ENCODE data around the gene SCAF4.
A peak's percentile ranks its signal among the peaks of the same experiment; 100 is the strongest.
"Not testable (repeated sequence)": the region's sequence is repeated elsewhere in the genome, so short reads cannot be mapped to it uniquely, and the experiment has no call there.

The SCAF4 gene

DNA sequence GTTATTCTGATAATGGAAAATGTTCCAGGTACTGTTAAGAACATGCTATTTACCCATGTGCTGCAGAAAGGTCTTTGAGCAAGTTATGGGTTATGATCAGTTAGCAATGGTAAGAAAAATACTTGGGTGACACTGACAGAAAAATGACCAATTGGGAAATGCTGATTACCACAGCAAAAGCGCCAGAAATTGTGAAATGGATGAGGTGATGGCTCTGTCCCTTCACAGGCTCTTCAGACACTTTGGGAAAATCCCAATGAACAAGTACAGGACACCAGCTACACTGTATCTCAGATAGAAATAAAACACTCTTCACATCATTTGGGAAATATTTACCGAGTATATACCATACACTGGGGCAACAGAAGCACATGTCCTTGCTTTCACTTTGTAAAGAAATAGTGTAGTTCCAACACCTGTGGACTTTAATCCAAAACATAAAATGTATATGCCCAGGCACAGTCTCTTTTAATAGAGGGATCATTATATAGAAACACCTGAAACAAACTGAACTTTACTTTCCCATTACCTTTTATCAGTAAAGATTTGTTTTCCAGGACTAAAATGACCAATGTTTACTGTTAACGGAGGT, 58.5 kb downstream of the SCAF4 start:
- DNase-seq (ENCODE audit: low spot score): no peak

DNA sequence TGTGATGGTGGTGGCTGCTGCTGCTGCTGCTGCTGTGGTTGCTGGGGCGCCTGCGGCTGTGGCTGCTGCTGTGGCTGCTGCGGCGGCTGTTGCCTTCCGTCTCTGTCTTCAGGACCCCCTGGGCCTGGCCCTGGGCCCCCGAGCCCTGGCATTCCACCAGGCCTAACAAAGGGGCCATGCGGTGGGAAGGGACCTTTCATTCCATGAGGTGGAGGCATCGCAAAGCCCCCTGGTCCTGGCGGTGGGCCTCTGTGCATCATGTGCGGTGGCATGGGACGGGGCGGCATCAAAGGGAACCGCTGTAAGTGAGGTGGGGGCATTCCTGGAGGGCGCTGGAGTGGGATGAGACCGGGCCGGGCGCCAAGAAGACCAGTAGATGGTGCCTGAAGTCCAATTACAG, 60.0 kb downstream of the SCAF4 start:
- DNase-seq (ENCODE audit: low spot score): no peak

DNA sequence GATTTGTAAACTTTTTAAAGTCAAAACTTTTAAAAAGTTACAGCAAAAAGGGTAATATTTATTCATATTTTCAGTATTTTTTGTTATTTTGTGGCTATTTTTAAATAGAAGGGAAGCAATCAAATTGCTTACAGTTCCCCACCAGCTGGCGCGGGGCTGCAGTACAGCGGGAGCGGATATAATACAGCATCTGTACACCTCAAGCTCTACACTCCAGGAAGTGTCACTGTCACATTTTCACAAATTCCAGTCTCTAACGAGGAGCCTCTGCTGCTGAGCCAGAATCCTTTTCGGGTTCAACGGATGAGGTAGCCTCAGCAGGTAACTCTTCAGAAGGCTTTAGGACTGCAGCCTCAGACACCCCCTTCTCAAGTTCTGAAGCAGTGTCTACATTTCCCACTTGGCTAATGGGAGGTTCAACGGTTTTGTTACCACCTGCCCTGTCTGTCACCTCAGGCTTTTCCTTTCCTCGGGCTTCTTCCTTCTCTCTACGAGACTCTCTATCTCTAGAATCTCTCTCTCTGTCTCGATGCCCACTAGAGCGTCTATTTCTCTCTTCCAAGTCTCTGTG, 60.7 kb downstream of the SCAF4 start:
- no peak for DNase-seq (ENCODE audit: low spot score)

DNA sequence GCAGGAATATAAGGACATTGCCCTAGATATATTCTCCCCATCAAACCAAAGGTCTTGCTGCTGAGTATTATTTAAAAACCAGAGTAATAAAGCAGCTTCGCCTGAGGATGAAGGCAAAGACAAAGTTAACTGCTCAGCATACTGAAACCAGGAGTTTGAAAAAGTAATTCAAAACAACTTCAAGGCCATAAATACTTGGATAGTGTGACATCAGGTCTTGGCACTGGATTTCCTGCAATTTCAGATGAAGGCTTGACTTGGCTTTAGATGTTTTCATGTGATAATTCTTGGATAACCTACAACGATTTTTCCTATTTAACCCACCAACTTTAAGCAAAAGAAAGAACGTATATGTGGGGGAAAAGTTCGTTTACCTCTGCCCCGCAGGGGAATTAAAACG, 61.8 kb downstream of the SCAF4 start:
- DNase-seq (ENCODE audit: low spot score): no peak

DNA sequence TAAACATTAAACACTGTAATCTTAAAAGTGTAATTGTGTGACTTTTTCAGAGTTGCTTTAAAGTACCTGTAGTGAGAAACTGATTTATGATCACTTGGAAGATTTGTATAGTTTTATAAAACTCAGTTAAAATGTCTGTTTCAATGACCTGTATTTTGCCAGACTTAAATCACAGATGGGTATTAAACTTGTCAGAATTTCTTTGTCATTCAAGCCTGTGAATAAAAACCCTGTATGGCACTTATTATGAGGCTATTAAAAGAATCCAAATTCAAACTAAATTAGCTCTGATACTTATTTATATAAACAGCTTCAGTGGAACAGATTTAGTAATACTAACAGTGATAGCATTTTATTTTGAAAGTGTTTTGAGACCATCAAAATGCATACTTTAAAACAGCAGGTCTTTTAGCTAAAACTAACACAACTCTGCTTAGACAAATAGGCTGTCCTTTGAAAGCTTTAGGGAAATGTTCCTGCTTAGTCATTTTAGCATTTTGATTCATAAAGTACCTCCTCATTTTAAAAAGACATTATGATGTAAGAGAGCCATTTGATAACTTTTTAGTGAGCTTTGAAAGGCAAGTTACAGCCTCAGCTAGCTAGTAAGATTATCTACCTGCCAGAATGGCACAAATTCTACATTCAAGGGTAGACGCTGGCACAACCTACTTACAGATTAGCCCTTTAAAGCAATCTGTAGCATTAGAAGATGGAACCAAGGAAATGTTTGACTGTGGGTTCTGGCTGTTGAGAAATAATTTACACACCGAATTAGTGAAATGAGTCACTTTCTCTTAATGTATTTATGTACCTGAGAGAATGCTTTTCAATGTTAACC, 63.0 kb downstream of the SCAF4 start:
- DNase-seq (ENCODE audit: low spot score): no peak

DNA sequence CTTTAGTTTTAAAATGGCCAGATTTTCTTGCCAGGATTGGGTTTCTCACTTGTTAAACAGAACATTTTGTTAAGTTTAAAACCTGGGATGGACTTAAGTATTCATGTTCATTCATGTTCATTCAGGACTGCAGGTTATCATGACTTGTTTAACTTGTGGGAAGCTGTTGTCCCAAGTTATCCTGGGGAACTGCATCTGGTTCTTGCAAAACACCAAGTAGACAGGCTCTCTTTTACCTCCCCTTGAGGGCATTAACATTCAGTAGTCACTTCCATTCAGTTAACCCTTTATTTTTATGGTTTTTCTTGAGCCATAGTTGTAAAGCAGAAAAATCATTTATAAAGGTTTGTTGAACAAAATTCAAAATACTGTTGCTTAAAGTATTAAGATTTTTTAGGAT, 64.3 kb downstream of the SCAF4 start:
- DNase-seq (ENCODE audit: low spot score): no peak

DNA sequence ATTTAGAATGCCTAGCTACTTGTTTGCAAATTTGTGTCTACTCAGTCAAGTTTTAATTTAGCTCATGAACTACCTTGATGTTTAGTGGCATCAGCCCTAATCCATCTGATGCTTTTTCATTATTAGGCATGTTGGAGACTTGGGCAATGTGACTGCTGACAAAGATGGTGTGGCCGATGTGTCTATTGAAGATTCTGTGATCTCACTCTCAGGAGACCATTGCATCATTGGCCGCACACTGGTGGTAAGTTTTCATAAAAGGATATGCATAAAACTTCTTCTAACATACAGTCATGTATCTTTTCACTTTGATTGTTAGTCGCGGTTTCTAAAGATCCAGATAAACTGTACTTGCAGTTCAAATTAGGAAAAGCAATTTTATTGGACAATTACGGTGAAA, 64.8 kb downstream of the SCAF4 start:
- no peak for DNase-seq (ENCODE audit: low spot score)

DNA sequence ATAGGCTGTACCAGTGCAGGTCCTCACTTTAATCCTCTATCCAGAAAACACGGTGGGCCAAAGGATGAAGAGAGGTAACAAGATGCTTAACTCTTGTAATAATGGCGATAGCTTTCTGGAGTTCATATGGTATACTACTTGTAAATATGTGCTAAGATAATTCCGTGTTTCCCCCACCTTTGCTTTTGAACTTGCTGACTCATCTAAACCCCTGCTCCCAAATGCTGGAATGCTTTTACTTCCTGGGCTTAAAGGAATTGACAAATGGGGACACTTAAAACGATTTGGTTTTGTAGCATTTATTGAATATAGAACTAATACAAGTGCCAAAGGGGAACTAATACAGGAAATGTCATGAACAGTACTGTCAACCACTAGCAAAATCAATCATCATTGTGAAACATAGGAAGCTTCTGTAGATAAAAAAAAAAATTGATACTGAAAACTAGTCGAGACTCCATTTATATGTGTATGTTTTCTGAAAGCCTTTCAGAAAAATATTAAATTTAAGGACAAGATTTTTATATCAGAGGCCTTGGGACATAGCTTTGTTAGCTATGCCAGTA, 65.4 kb downstream of the SCAF4 start:
- no peak for DNase-seq (ENCODE audit: low spot score)

DNA sequence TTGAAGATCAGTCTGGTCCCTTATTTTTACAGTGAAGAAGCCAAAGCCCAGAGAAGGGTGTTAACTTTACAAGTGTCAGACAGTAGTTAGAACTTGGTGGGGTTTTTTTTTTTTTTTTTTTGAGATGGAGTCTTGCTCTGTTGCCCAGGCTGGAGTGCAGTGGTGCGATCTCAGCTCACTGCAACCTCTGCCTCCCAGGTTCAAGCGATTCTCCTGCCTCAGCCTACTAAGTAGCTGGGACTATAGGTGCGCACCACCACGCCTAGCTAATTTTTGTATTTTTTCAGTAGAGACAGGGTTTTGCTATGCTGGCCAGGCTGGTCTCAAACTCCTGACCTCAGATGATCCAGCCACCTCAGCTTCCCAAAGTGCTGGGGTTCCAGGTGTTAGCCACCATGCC, 66.0 kb downstream of the SCAF4 start:
- not testable (repeated sequence) for DNase-seq (ENCODE audit: low spot score)

DNA sequence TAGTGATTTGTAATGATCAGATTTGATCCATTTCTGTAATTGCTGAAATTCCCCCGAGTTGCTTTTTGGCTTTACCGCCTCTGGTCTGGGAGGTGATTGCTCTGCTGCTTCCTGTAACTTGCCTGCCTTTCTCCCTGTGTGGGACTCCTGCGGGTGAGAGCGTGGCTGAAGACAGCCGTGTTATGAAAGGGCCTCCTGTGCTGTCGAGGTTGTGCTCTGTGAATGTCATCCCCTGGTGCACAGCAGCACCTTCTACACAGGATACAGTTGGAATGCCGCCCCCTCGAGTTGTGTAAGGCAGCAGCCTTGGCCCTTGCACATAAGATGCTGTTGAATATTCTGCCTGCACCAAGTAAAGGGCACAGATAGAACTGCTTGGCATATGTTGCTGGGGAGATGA, 66.5 kb downstream of the SCAF4 start:
- DNase-seq (ENCODE audit: low spot score): no peak

DNA sequence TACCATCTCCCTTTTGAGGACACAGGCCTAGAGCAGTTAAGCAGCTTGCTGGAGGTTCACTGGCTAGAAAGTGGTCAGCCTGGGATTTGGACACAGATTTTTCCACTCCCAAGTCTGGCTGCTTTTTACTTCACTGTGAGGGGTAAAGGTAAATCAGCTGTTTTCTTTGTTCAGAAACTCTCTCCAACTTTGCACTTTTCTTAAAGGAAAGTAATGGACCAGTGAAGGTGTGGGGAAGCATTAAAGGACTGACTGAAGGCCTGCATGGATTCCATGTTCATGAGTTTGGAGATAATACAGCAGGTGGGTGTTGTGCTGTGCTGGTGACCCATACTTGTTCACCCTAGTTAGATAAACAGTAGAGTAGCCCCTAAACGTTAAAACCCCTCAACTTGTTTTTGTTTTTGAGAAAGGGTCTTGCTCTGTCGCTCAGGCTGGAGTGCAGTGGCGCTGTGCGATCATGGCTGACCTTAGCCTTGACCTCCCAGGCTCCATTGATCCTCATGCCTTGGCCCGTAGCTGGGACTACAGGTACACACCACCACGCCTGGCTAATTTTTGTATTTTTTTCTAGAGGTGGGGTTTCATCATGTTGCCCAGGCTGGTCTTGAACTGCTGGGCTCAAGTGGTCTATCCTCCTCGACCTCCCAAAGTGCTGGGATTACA, 68.2 kb downstream of the SCAF4 start:
- DNase-seq (ENCODE audit: low spot score): no peak

DNA sequence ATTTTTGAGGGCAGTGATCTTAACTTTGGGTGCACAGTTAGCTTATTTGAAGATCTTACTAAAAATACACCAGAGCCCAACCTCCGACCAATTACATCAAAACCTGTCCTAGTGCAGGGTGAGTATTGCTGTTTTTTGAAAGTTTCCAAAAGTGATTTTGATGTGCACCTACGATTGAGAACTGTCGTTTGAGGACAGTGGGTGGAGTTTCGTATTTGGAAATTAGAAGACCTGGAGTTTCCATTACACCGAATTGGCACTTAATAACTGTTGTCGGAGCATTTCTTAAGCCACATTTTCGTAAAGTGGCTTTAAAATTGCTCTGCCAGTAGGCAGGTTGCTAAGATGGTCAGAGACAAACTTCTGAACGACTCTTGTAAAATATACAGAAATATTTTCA, 71.3 kb downstream of the SCAF4 start:
- no peak for DNase-seq (ENCODE audit: low spot score)

DNA sequence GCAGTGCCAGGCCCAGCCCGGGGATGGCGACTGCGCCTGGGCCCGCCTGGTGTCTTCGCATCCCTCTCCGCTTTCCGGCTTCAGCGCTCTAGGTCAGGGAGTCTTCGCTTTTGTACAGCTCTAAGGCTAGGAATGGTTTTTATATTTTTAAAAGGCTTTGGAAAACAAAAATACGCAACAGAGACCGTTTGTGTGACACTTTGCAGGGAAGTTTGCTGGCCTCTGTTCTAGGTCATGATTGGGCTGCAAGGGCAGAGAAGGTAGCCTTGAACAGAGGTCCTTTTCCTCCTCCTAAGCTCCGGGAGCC, 71.7 kb downstream of the SCAF4 start:
- no peak for DNase-seq (ENCODE audit: low spot score)

DNA sequence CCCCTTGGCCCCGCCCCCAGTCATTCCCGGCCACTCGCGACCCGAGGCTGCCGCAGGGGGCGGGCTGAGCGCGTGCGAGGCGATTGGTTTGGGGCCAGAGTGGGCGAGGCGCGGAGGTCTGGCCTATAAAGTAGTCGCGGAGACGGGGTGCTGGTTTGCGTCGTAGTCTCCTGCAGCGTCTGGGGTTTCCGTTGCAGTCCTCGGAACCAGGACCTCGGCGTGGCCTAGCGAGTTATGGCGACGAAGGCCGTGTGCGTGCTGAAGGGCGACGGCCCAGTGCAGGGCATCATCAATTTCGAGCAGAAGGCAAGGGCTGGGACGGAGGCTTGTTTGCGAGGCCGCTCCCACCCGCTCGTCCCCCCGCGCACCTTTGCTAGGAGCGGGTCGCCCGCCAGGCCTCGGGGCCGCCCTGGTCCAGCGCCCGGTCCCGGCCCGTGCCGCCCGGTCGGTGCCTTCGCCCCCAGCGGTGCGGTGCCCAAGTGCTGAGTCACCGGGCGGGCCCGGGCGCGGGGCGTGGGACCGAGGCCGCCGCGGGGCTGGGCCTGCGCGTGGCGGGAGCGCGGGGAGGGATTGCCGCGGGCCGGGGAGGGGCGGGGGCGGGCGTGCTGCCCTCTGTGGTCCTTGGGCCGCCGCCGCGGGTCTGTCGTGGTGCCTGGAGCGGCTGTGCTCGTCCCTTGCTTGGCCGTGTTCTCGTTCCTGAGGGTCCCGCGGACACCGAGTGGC, 72.2 kb downstream of the SCAF4 start, which contains the start of gene SOD1:
SOD1 (plus strand) TSS at position 158 of the 723 bp plus-strand sequence; CDS start at position 235, 77 bp downstream.
- DNase-seq (ENCODE audit: low spot score): peak; percentile 93

DNA sequence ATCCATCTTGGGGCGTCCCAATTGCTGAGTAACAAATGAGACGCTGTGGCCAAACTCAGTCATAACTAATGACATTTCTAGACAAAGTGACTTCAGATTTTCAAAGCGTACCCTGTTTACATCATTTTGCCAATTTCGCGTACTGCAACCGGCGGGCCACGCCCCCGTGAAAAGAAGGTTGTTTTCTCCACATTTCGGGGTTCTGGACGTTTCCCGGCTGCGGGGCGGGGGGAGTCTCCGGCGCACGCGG, 72.7 kb downstream of the SCAF4 start:
- no peak for DNase-seq (ENCODE audit: low spot score)

DNA sequence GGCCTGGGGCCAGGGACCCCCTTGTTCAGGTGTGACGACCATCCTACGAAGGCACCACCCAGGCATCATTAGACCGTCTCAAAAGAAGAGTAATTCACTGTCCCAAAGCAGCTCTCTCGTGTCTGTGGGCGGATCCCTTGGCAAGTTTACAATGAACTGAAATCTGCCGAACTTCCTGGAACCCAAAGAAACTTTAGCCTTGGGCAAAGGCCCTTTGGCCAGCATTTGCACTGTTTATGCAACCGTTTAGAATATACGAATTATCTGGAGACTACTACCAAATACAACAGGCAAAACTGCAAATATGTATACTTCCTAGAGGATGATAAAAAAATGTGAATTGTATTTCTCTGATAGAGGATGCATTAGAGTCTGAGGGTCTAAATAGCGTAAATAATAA, 73.9 kb downstream of the SCAF4 start:
- DNase-seq (ENCODE audit: low spot score): no peak

DNA sequence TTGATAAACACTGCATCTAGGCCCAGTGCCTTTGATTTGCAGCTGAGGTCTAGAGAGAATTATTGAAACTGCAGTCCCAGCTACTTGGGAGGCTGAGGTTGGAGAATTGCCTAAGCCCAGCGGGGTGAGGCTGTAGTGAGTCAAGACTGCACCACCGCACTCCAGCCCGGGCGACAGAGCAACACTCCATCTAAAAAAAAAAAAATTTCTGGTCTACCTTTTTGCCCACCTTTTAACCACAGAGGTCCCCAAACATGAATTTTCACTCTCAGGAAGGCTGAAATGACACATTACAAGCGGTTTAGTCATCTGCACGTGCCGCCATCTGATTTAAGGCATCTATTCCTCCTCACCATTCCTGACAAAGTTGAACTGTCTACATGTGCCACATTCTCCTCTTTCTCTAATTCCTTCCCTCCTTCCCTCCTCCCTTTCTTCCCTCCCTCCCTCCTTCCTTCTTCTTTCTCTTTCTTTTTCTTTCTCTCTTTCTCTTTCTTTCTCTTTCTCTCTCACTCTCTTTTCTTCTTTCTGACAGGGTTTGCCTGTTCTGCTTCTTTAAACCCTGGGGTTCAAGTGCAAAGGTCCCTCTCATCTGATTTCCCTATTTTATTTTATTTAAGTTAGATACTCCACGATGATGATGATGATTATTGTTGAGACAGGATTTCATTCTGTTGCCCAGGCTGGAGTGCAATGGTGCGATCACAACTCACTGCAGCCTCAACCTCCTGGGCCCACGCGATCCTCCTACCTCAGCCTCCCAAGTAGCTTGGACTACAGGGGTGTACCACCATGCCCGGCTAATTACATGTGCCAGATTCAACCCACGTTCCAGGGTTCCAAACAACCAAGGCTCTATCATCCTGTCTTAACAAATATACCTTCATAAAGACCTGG, 75.5 kb downstream of the SCAF4 start:
- DNase-seq (ENCODE audit: low spot score): no peak

DNA sequence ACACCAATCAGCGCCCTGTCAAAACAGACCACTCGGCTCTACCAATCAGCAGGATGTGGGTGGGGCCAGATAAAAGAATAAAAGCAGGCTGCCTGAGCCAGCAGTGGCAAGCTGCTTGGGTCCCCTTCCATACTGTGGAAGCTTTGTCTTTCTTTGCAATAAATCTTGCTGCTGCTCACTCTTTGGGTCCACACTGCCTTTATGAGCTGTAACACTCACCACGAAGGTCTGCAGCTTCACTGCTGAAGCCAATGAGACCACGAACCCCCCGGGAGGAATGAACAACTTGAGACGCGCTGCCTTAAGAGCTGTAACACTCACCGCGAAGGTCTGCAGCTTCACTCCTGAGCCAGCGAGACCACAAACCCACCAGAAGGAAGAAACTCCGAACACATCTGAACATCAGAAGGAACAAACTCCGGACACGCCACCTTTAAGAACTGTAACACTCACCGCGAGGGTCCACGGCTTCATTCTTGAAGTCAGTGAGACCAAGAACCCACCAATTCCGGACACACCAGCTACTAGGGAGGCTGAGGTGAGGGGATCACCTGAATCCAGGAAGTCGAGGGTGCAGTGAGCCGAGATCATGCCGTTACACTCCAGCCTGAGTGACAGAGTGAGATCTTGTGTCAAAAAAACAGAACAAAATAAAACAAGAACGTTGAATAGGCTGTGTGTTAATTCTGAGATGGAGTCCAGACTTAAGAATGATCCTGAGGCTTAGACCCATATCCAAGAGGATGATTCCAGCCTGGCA, 76.9 kb downstream of the SCAF4 start:
- DNase-seq (ENCODE audit: low spot score): not testable (repeated sequence)

DNA sequence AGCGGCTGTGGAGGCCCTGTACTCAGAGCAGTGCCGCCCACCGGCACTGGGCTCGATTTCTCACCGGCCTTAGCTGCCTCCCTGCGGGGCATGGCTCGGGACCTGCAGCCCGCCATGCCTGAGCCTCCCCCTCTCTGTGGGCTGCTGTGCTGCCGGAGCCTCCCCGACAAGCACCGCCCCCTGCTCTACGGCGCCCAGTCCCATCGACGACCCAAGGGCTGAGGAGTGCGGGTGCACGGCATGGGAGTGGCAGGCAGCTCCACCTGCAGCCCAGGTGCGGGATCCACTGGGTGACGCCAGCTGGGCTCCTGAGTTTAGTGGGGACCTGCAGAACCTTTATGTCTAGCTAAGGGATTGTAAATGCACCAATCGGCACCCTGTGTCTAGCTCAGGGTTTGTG, 77.6 kb downstream of the SCAF4 start:
- DNase-seq (ENCODE audit: low spot score): no peak

DNA sequence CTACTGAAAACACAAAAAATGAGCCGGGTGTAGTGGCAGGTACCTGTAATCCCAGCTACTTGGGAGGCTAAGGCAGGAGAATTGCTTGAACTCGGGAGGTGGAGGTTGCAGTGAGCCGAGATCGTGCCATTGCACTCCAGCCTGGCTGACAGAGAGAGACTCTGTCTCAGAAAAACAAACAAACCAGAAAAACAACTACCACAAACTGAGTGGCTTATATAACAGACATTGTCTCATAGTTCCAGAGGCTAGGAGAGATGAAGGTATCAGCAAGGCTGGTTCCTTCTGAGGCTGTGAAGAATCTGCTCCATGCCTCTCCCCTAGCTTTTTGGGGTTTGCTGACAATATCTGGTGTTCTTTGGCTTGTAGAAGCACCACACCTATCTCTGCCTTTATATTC, 80.4 kb downstream of the SCAF4 start:
- DNase-seq (ENCODE audit: low spot score): peak; percentile 5

DNA sequence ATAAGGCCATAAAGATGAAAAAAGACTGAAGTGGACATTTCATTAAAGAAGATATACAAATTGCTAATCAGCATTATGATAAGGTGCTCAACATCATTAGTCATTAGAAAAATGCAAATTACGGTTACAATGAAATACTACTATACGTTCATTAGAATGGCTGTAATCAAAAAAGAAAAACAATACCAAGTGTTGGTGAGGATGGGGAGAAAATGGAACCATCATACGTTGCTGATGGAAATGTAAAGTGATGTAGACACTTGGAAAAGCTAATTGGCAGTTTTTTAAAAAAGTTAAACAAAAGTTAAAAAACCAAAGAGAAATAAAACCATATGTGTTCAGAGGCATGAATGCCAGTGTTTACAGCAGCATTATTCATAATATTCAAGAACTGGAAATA, 81.0 kb downstream of the SCAF4 start:
- DNase-seq (ENCODE audit: low spot score): no peak
